ENCODE data around the gene CTAG1A. TPM values are rescaled to one million over a fixed set of nuclear protein-coding genes. Genes with fewer than 3 reads are reported as not detected.

CTAG1A gene
- total RNA-seq, 4 donors from 2014 or later, result not detected

DNA sequence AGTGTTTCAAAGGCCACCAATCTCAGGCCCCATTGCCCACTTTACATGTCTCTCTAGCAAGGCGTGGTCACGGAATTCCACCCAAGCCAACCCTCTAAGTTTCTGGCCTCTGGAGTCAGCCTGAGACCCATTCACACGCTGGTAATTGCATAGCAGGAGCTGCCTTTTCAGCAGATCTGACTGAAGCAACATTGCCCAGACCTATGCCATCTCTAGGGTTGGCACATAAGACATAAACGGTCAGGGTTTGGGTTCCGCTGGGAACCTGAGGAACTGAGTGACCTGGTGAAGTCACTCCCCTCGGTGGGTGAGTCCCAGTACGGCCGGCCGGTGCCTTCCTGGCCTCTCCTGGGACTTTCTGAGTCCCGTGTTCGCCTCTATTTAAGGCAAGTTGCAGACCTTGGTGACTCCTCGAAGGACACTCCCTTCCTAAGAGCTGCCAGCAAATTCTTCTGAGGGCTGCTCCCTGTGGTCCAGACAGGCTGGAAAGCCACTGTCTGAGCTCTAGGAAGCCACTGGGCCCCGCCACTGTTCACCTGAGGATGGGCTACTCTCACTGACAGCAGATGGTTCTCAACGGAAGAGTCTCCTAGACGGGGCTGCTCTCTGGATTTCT is 15.9 kb downstream of the CTAG1A start:
- Histone ChIP-seq H3K4me3 (no peak overlapping the region), H3K9me3 (no peaks in the 10 kb centered on the region), H3K4me1 (no peaks in the 10 kb centered on the region), H3K27ac (no peak overlapping the region), H3K27me3 (no peaks in the 10 kb centered on the region), H3K36me3 (no peaks in the 10 kb centered on the region)
- ATAC-seq (no peak), DNase-seq (no peak)
- TF ChIP-seq, protein P1, sequence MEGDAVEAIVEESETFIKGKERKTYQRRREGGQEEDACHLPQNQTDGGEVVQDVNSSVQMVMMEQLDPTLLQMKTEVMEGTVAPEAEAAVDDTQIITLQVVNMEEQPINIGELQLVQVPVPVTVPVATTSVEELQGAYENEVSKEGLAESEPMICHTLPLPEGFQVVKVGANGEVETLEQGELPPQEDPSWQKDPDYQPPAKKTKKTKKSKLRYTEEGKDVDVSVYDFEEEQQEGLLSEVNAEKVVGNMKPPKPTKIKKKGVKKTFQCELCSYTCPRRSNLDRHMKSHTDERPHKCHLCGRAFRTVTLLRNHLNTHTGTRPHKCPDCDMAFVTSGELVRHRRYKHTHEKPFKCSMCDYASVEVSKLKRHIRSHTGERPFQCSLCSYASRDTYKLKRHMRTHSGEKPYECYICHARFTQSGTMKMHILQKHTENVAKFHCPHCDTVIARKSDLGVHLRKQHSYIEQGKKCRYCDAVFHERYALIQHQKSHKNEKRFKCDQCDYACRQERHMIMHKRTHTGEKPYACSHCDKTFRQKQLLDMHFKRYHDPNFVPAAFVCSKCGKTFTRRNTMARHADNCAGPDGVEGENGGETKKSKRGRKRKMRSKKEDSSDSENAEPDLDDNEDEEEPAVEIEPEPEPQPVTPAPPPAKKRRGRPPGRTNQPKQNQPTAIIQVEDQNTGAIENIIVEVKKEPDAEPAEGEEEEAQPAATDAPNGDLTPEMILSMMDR (IDR thresholded peaks at IDR 0.05 in 4 of 5, conservative IDR thresholded peaks at IDR 0.05 in 1 of 5), result no peak
- TF ChIP-seq POLR2A (IDR thresholded peaks at IDR 0.05), result no peak
- in situ Hi-C loops (cut with MboI; ENCODE audit: low sequenced_read_pairs in 4 of 4) (no loop called here), intact Hi-C loops (cut with DNase I; ENCODE audit: low total_unique reads) (no loop called here)

GRCh38 chrX:154602226-154602625 is 17.3 kb downstream of the CTAG1A start:
- no peaks in the 10 kb centered on the region for H3K27me3 ChIP-seq
- DNase-seq, result no peak
- H3K9me3 ChIP-seq, result no peaks in the 10 kb centered on the region
- H3K27ac ChIP-seq, result no peak overlapping the region
- no peaks in the 10 kb centered on the region for H3K4me1 ChIP-seq
- in situ Hi-C loops (cut with MboI; ENCODE audit: low sequenced_read_pairs in 4 of 4), result no loop called here
- TF ChIP-seq POLR2A (IDR thresholded peaks at IDR 0.05), result no peak
- TF ChIP-seq, protein P1 (IDR thresholded peaks at IDR 0.05 in 4 of 5, conservative IDR thresholded peaks at IDR 0.05 in 1 of 5), result no peak
- H3K4me3 ChIP-seq, result no peak overlapping the region
- H3K36me3 ChIP-seq, result no peaks in the 10 kb centered on the region
- intact Hi-C loops (cut with DNase I; ENCODE audit: low total_unique reads), result no loop called here
- ATAC-seq, result no peak

GRCh38 chrX:154602766-154603437 is 18.0 kb downstream of the CTAG1A start:
- H3K4me1 ChIP-seq, result no peaks in the 10 kb centered on the region
- intact Hi-C loops (cut with DNase I; ENCODE audit: low total_unique reads), result no loop called here
- no peaks in the 10 kb centered on the region for H3K9me3 ChIP-seq
- DNase-seq, result no peak
- in situ Hi-C loops (cut with MboI; ENCODE audit: low sequenced_read_pairs in 4 of 4), result no loop called here
- H3K27me3 ChIP-seq, result no peaks in the 10 kb centered on the region
- ATAC-seq, result no peak
- H3K27ac ChIP-seq, result no peak overlapping the region
- H3K36me3 ChIP-seq, result no peaks in the 10 kb centered on the region
- H3K4me3 ChIP-seq, result no peak overlapping the region
- TF ChIP-seq, protein P1 (IDR thresholded peaks at IDR 0.05 in 4 of 5, conservative IDR thresholded peaks at IDR 0.05 in 1 of 5), result no peak
- no peak for TF ChIP-seq POLR2A (IDR thresholded peaks at IDR 0.05)

GRCh38 chrX:154603438-154604430 is 18.8 kb downstream of the CTAG1A start:
- Histone ChIP-seq H3K4me3 (no peak overlapping the region), H3K9me3 (no peaks in the 10 kb centered on the region), H3K27me3 (no peaks in the 10 kb centered on the region), H3K4me1 (no peaks in the 10 kb centered on the region), H3K27ac (no peak overlapping the region), H3K36me3 (no peaks in the 10 kb centered on the region)
- TF ChIP-seq POLR2A (IDR thresholded peaks at IDR 0.05), result no peak
- TF ChIP-seq, protein P1 (IDR thresholded peaks at IDR 0.05 in 4 of 5, conservative IDR thresholded peaks at IDR 0.05 in 1 of 5), result no peak
- intact Hi-C loops (cut with DNase I; ENCODE audit: low total_unique reads), result no loop called here
- in situ Hi-C loops (cut with MboI; ENCODE audit: low sequenced_read_pairs in 4 of 4), result no loop called here
- peak in 1 of 2 donors; percentile 12 for DNase-seq
- ATAC-seq, result peak in 1 of 2 donors; percentile 62

All from gastrocnemius medialis (tissue), 4 donors.